GM18907 (cell line): Measurements from ENCODE around the gene KMO.
A peak's percentile ranks its signal among the peaks of the same experiment; 100 is the strongest.

ENCODE experiments used
- ATAC-seq: cut with Tn5 transposase; IDR thresholded peaks from one replicate; pipeline ENCODE4 v1.9.1; 2021; ENCODE audit warnings: mild to moderate bottlenecking, moderate library complexity; ENCODE audit not compliant: unreplicated experiment

The KMO gene

DNA sequence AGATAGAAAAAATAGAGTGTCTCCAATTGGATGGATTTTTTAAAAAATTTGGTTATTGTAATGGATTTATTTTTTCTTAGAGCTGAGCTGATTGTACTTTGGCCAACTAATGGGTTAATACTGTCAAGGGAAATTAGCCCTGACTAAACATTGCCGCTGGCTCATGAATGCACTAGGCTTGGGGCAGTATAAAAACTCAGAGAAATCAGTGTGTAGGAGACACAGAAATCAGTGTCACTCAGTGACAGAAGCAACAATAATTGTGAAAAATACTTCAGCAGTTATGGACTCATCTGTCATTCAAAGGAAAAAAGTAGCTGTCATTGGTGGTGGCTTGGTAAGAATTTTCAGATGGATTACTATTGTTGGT, at the start of gene KMO:
KMO (plus strand) TSS at position 217 of the 370 bp plus-strand sequence; CDS start at position 284, 67 bp downstream.
- peak; percentile 38 for ATAC-seq

- no peak for ATAC-seq
Measured at GRCh38 chr1:241482761-241483250, 49.4 kb upstream of the KMO start.

DNA sequence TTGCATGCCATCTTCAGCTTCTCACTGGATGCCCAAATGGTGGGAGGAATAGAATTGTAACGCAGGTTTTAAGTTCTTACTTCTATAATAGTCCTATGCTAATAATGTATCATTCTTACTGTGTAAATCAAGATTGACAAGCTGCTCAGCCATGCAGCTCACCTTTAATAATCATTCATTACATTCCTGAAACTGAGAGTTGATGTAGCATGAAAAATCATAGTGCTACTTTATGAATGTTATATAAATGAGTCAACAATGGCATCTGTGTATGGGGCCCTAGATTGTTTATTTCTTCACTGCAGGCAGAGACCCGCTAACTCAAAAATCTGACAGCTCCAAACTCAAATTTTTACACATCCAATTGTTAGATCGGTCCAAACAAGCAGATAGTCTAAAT, 47.0 kb upstream of the KMO start:
- ATAC-seq: peak; percentile 92

GRCh38 chr1:241485554-241485992, 46.6 kb upstream of the KMO start:
- ATAC-seq: peak; percentile 43

- ATAC-seq: no peak
Measured at GRCh38 chr1:241488739-241489138, 43.4 kb upstream of the KMO start.

DNA sequence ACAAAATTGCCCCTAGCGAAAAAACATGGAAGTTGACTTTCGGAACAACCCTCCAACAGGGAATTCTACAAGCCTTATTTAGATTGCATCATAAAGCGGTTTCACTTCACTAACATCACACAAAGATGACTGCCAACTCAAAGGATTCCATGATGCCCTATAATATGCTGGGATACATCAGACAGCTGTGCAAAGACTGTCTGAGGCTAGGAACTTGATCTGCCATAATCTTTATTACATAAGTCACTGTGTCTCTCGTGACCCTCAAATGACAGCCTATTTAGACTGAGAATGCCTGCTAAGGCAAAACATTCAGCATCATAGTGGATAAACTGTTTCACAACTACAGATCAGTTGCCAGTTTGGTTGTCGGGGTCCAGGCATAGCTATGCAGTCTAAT, 36.4 kb upstream of the KMO start:
- ATAC-seq: no peak

GRCh38 chr1:241499910-241500309, 32.3 kb upstream of the KMO start:
- ATAC-seq: no peak

DNA sequence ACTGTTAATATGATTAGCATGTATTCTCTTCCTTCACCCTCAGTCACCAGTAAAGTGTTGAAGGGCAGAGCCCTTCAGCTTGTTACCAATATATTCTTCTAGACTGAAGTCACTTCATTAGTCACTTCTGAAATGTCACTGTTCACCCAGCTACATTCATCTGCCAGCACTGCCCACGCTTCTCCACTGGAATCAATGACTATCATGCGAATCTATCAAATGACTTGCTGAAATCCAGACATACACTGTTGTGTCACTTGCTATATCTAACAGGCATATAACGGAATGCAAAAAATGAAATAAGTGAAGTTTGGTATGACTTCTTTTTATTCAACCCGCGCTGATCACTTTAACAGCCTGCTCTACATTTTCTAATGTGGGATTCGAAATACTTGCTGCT, 28.7 kb upstream of the KMO start:
- no peak for ATAC-seq

- no peak for ATAC-seq
Measured at GRCh38 chr1:241507189-241507863, 24.9 kb upstream of the KMO start.

DNA sequence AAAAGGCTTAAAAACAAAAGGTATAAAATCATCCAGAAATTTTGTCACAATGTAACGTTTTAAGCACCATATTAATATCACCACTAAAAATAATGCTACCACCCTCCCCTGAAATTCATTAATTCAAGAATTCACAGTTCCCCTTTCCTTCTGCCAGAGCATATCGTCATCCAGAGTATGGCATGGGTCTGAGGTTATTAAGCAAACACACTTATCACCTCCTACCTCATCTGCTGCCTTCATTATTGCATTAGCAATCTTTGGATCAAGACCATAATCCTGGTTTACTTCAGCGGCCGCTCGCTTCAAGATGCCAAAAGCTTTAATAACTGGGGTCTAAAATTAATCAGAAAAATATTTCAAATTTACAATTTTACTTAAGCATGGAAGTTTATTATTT, 18.8 kb upstream of the KMO start:
- no peak for ATAC-seq

GRCh38 chr1:241518476-241519307, 13.5 kb upstream of the KMO start:
- peak; percentile 42 for ATAC-seq

- ATAC-seq: peak; percentile 99
Measured at GRCh38 chr1:241519308-241520079, 12.7 kb upstream of the KMO start, which contains the start of gene FH. FH (minus strand) TSS chr1:241519755; CDS start chr1:241519722, 33 bp downstream.

- no peak for ATAC-seq
Measured at GRCh38 chr1:241520080-241520465, 12.1 kb upstream of the KMO start.

DNA sequence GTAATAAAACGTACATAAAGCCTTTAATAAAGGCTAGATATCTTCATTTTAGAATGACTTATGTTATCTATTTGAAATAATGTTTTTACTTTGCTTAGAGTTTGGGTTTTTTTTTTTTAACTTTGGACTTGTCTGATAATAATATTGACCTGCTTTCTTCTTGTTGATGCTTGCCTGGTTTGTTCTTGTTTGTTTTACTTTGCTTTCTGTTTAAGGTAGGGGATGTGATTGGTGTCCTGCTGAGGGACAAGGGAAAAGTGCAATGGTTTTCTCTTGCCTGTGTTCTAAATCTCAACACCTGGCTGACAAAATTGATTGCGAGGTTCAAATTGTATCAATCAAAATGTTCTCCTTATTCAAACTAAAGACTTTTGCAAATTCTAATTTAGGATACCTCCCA, 10.5 kb upstream of the KMO start:
- no peak for ATAC-seq

DNA sequence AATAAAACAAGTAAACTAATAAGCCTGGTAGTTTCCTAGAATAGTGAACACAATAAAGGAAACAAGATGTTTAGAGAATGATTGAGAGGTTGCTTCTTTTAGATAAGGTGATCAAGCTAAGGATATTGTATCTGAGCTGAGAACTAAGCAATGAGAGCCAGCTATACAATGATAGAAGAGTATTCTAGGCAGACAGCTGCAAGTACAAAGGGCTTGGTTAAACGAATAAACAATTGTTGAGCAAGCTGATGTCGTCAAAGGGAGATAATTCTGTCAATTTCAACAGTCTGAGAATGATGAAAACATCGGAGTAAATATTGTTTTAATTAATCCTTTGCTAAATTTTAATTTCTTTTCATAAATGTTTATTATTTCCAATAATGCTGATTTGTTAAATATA, 7.2 kb upstream of the KMO start:
- no peak for ATAC-seq

DNA sequence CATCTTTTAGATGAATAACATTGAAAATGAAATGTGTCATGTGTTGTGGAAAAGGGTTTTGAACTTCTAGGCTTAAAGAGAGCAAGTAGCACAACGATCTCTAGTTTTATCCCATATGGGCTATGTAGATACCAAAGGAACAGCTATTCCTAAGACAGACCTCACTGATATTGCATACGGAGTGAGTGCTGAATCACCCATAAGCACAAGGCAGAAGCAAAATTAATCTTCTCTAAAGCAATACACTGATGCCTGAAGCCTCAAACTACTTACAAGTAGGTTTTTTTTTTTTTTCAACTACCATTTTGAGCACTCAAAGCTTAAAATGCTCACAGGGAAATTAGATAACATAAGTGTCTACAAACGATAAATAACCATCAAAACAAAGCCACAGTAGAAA, 5.0 kb upstream of the KMO start:
- ATAC-seq: no peak

DNA sequence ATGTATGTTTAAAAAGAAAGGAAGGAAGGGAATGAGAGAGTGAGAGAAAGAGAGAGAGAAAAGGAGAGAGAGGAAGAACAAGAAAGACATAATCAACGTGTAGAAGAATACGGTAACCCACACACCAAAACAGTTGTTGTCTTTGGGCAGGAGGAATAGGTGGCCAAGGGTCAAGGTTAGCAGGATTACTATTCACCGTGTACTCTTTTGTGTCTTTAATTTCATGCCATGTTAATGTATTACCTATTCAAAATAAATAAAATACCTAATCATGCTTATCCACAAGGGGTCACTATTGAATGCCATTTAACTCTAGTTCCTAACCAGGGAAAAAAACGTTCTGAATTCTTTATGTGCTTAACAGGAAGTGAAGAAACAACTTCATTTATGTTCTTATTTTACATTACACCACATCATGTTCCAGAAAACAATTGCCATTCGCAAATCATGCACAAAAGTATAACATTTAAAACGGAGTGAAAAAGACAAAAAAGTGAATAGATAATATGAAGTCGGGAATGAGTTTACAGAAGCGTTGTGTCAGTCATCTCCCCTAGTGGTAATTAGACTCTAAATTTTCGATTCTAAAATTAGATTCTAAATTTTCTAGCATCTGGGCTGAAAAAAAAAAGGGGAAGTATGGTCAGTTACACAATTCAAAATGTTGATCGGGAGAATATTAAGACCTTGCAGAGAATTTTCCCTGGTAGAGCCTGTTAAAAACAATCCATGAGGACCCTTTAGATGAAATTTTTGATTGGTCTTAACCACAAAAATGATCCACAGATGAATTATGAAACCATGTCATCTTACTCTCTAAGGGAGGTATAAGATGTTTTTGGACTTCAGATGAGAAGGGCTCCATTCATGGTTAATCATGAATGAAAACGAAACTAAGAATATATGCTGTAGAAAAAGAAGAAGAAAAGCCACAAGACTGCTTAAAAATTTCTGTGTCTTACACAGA, 700 bp upstream of the KMO start:
- ATAC-seq: peak; percentile 77

DNA sequence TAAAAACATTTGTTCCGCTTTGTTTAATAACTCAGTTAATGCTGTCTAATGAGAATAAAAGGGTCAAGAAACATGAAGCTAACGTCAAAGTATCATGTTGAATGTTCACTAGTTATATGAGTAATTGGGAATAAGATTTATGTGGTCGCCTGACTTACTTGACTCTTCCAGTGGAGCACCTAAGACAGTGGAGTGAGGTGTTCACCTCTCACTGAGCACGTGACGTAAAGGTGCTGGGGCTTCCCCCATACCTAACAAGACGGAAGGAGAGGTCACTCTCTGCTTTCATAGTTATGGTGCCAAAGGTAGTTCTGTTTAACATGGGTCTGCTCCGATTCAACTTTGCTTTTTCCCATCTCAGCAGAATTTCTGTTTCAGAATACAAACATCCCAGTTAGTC, 686 bp downstream of the KMO start:
- peak; percentile 74 for ATAC-seq

DNA sequence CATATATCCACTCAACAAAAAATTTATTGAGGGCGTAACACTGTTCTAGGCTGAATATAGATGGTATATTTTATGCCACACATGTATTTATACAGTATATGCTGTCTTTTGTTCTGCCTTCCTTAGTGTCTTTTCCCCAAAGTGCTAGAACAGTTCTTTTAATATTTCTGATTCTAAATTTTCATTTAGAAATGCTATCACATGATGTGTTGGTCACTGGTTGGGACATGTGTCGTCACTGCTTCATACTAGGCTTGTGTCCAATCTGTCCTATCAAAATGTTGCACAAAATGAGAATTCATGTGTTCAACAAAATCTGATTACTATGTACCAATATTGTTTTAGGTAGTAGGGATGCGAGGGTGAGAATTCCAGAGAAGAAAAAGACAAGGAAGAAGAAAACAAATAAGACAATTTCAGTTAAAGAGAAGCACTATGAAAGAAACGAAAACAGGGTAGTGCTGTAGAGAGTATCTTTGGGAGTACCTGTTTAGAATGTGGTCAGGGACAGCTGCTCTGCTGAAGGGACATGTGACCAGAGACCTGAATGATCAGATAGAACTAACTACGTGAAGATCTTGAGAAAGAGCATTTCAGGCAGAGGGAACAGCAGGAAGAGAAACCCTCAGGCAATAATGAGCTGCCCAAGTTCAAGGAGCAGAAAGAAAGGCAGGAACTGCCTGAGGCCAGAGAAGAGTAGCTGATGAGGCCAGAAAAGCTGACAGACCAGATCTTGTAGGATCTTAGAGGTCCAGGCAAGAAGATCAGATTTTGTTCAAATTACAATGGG, 1.3 kb downstream of the KMO start:
- ATAC-seq: peak; percentile 42
